HEK293 (cell line): ENCODE data around the gene BRAT1.

Experiments
- EGR2 ChIP-seq: fragments of 450-650 bp; formaldehyde crosslinking; IDR thresholded peaks from 2 replicates; pipeline ENCODE4 v1.5.1; 2016; ENCODE audit warnings: low read depth, missing biosample characterization, missing genetic modification characterization
- GLIS1 ChIP-seq: fragments of 450-650 bp; formaldehyde crosslinking; IDR thresholded peaks from 2 replicates; pipeline ENCODE4 v1.5.1; 2016; ENCODE audit warnings: missing biosample characterization, missing genetic modification characterization
- HOXA7 ChIP-seq: sonication (generic); formaldehyde crosslinking; IDR thresholded peaks from 2 replicates; pipeline ENCODE4 v1.8.1; 2022; ENCODE audit warnings: missing genetic modification reagents, borderline replicate concordance
- INSM2 ChIP-seq: fragments of 450-650 bp; formaldehyde crosslinking; IDR thresholded peaks from 2 replicates; pipeline ENCODE4 v1.5.1; 2016; ENCODE audit warnings: missing biosample characterization, missing genetic modification characterization
- KLF1 ChIP-seq: fragments of 450-650 bp; formaldehyde crosslinking; IDR thresholded peaks from 2 replicates; pipeline ENCODE4 v1.5.1; 2016; ENCODE audit warnings: missing biosample characterization, missing genetic modification characterization
- PRDM6 ChIP-seq: fragments of 450-650 bp; formaldehyde crosslinking; IDR thresholded peaks from 2 replicates; pipeline ENCODE4 v1.5.1; 2017; ENCODE audit warnings: missing biosample characterization, missing genetic modification characterization
- SALL2 ChIP-seq: fragments of 450-650 bp; formaldehyde crosslinking; IDR thresholded peaks from 2 replicates; pipeline ENCODE4 v1.5.0; 2017; ENCODE audit warnings: missing biosample characterization, mild to moderate bottlenecking, missing genetic modification characterization, borderline replicate concordance
- SCRT2 ChIP-seq: fragments of 450-650 bp; formaldehyde crosslinking; IDR thresholded peaks from 2 replicates; pipeline ENCODE4 v1.5.1; 2016; ENCODE audit warnings: missing biosample characterization, missing genetic modification characterization
- SETDB1 ChIP-seq: IDR thresholded peaks from one replicate; pipeline ENCODE4 v1.6.1; 2017; ENCODE audit warnings: mild to moderate bottlenecking, low read length, moderate library complexity, mixed read lengths; ENCODE audit not compliant: insufficient read length
- SP7 ChIP-seq: fragments of 450-650 bp; formaldehyde crosslinking; IDR thresholded peaks from 2 replicates; pipeline ENCODE4 v1.5.1; 2016; ENCODE audit warnings: missing biosample characterization, missing genetic modification characterization
- ZBTB10 ChIP-seq: fragments of 450-650 bp; formaldehyde crosslinking; IDR thresholded peaks from 2 replicates; pipeline ENCODE4 v1.5.1; 2016; ENCODE audit warnings: missing biosample characterization, missing genetic modification characterization
- ZBTB8A ChIP-seq: fragments of 450-650 bp; formaldehyde crosslinking; IDR thresholded peaks from 2 replicates; pipeline ENCODE4 v1.5.1; 2016; ENCODE audit warnings: missing biosample characterization, missing genetic modification characterization
- ZEB2 ChIP-seq: fragments of 450-650 bp; formaldehyde crosslinking; IDR thresholded peaks from 2 replicates; pipeline ENCODE4 v1.5.1; 2016; ENCODE audit warnings: missing biosample characterization, missing genetic modification characterization
- ZNF121 ChIP-seq: fragments of 450-650 bp; formaldehyde crosslinking; IDR thresholded peaks from 2 replicates; pipeline ENCODE4 v1.5.1; 2016; ENCODE audit warnings: missing biosample characterization, missing genetic modification characterization
- ZNF133 ChIP-seq: fragments of 450-650 bp; formaldehyde crosslinking; IDR thresholded peaks from 2 replicates; pipeline ENCODE4 v1.5.1; 2016; ENCODE audit warnings: missing biosample characterization, missing genetic modification characterization
- ZNF280C ChIP-seq: fragments of 450-650 bp; formaldehyde crosslinking; IDR thresholded peaks from 2 replicates; pipeline ENCODE4 v1.5.1; 2016; ENCODE audit warnings: missing biosample characterization, missing genetic modification characterization
- ZNF335 ChIP-seq: fragments of 450-650 bp; formaldehyde crosslinking; conservative IDR thresholded peaks from 2 replicates; pipeline ENCODE4 v1.5.1; 2016; ENCODE audit warnings: missing biosample characterization, missing genetic modification characterization
- ZNF426 ChIP-seq: fragments of 450-650 bp; formaldehyde crosslinking; IDR thresholded peaks from 2 replicates; pipeline ENCODE4 v1.5.1; 2017; ENCODE audit warnings: missing biosample characterization, missing genetic modification characterization, mild to moderate bottlenecking, inconsistent platforms, moderate library complexity
- ZNF48 ChIP-seq: fragments of 450-650 bp; formaldehyde crosslinking; IDR thresholded peaks from 2 replicates; pipeline ENCODE4 v1.5.1; 2016; ENCODE audit warnings: missing biosample characterization, missing genetic modification characterization
- ZNF514 ChIP-seq: fragments of 450-650 bp; formaldehyde crosslinking; IDR thresholded peaks from 2 replicates; pipeline ENCODE4 v1.5.1; 2016; ENCODE audit warnings: missing biosample characterization, missing genetic modification characterization
- ZNF518A ChIP-seq: fragments of 450-650 bp; formaldehyde crosslinking; conservative IDR thresholded peaks from 2 replicates; pipeline ENCODE4 v1.5.1; 2016; ENCODE audit warnings: low read depth, missing biosample characterization, missing genetic modification characterization
- ZNF544 ChIP-seq: fragments of 450-650 bp; formaldehyde crosslinking; IDR thresholded peaks from 2 replicates; pipeline ENCODE4 v1.5.0; 2017; ENCODE audit warnings: missing biosample characterization, missing genetic modification characterization
- ZNF549 ChIP-seq: fragments of 450-650 bp; IDR thresholded peaks from 2 replicates; pipeline ENCODE4 v1.5.1; 2018; ENCODE audit warnings: missing biosample characterization, missing genetic modification characterization, mild to moderate bottlenecking, inconsistent platforms, moderate library complexity
- ZNF660 ChIP-seq: fragments of 450-650 bp; IDR thresholded peaks from 2 replicates; pipeline ENCODE4 v1.5.1; 2018; ENCODE audit warnings: missing biosample characterization, mild to moderate bottlenecking, missing genetic modification characterization
- ZNF768 ChIP-seq: fragments of 450-650 bp; formaldehyde crosslinking; IDR thresholded peaks from 2 replicates; pipeline ENCODE4 v1.5.1; 2018; ENCODE audit warnings: missing biosample characterization, mild to moderate bottlenecking, missing genetic modification characterization

The BRAT1 gene

GRCh38 chr7:2555121-2556052 lies at the start of gene BRAT1 (continued):
- TF ChIP-seq ZNF518A, result no peak
- TF ChIP-seq ZBTB8A (tag by site-specific recombination), result peak; percentile 89
- TF ChIP-seq GLIS1 (tag by site-specific recombination), result peak; percentile 60; the same call in 1 of the 2 replicates
- TF ChIP-seq SETDB1, result no peak
- TF ChIP-seq ZNF280C (tag by site-specific recombination), result no peak
- no peak for TF ChIP-seq ZNF549 (tag by site-specific recombination)
- TF ChIP-seq ZNF514, result no peak
- peak; percentile 68; the same call in 1 of the 2 replicates for TF ChIP-seq ZEB2 (tag by site-specific recombination)
- TF ChIP-seq SP7 (tag by site-specific recombination), result peak; percentile 61; the same call in 1 of the 2 replicates
- no peak for TF ChIP-seq ZNF48 (tag by site-specific recombination)
- peak; percentile 86 for TF ChIP-seq ZNF335 (tag by site-specific recombination)
- TF ChIP-seq PRDM6, result no peak
- no peak for TF ChIP-seq SALL2 (tag by site-specific recombination)
- TF ChIP-seq INSM2, result no peak
- 0 out of 2 replicates have a peak, but pooled peaks have one; percentile 49 for TF ChIP-seq ZNF660
- no peak for TF ChIP-seq ZNF544
- peak; percentile 72 for TF ChIP-seq EGR2 (tag by site-specific recombination)
- no peak for TF ChIP-seq ZNF121 (tag by site-specific recombination)
- no peak for TF ChIP-seq HOXA7
- TF ChIP-seq ZNF768 (tag by site-specific recombination), result no peak
- peak; percentile 67 for TF ChIP-seq SCRT2 (tag by site-specific recombination)
- TF ChIP-seq KLF1, result 0 out of 2 replicates have a peak, but pooled peaks have one; percentile 26
- TF ChIP-seq ZNF133 (tag by site-specific recombination), result no peak
- no peak for TF ChIP-seq ZNF426
- TF ChIP-seq ZBTB10 (tag by site-specific recombination), result 0 out of 2 replicates have a peak, but pooled peaks have one; percentile 33
